HEK293T (cell line): Measurements from ENCODE around the gene TXLNG.

Experiments used
- CTCF ChIA-PET: fragments of 350-600 bp; formaldehyde crosslinking; extraction: SDS; loops from one replicate; lab custom pipeline; 2021; ENCODE audit warnings: antibody characterized with exemption, inconsistent platforms; lab: Yijun Ruan, JAX
- POLR2A ChIA-PET: fragments of 350-600 bp; formaldehyde crosslinking; extraction: SDS; loops from one replicate; lab custom pipeline; 2020; ENCODE audit warnings: antibody characterized with exemption, inconsistent platforms; lab: Yijun Ruan, JAX
- DNase-seq: peaks from one replicate; pipeline ENCODE4 v3.0.0; 2012; ENCODE audit warnings: mixed read lengths; ENCODE audit errors: extremely low spot score
- ARNT ChIP-seq: fragments of 450-650 bp; IDR thresholded peaks from 2 replicates; pipeline ENCODE4 v1.6.1; 2017; ENCODE audit warnings: mild to moderate bottlenecking
- BHLHE40 ChIP-seq: fragments of 450-650 bp; IDR thresholded peaks from 2 replicates; pipeline ENCODE4 v1.6.1; 2016; ENCODE audit warnings: mild to moderate bottlenecking, moderate library complexity, borderline replicate concordance
- CTBP1 ChIP-seq: fragments of 450-650 bp; IDR thresholded peaks from 2 replicates; pipeline ENCODE4 v1.6.1; 2016; ENCODE audit warnings: borderline replicate concordance
- ELF4 ChIP-seq: fragments of 450-650 bp; IDR thresholded peaks from 2 replicates; pipeline ENCODE4 v1.6.1; 2017; ENCODE audit warnings: antibody characterized with exemption
- FOXA1 ChIP-seq: fragments of 450-650 bp; IDR thresholded peaks from 2 replicates; pipeline ENCODE4 v1.6.1; 2016; ENCODE audit warnings: mild to moderate bottlenecking
- FOXK2 ChIP-seq: fragments of 450-650 bp; IDR thresholded peaks from 2 replicates; pipeline ENCODE4 v1.6.1; 2016; ENCODE audit warnings: mild to moderate bottlenecking
- FOXM1 ChIP-seq: fragments of 450-650 bp; IDR thresholded peaks from 2 replicates; pipeline ENCODE4 v1.6.1; 2017; ENCODE audit warnings: mild to moderate bottlenecking, borderline replicate concordance
- HDGF ChIP-seq: fragments of 450-650 bp; IDR thresholded peaks from 2 replicates; pipeline ENCODE4 v1.6.1; 2017; ENCODE audit warnings: antibody characterized with exemption, borderline replicate concordance
- L3MBTL2 ChIP-seq: fragments of 450-650 bp; conservative IDR thresholded peaks from 2 replicates; pipeline ENCODE4 v1.6.1; 2016; ENCODE audit warnings: mild to moderate bottlenecking
- LEF1 ChIP-seq: fragments of 450-650 bp; IDR thresholded peaks from 2 replicates; pipeline ENCODE4 v1.6.1; 2017; ENCODE audit warnings: mild to moderate bottlenecking, borderline replicate concordance
- NFRKB ChIP-seq: fragments of 450-650 bp; IDR thresholded peaks from 2 replicates; pipeline ENCODE4 v1.6.1; 2016; ENCODE audit warnings: mild to moderate bottlenecking, moderate library complexity
- SP1 ChIP-seq: fragments of 450-650 bp; IDR thresholded peaks from 2 replicates; pipeline ENCODE4 v1.6.1; 2017
- SUZ12 ChIP-seq: fragments of 450-650 bp; IDR thresholded peaks from 2 replicates; pipeline ENCODE4 v1.6.1; 2016; ENCODE audit warnings: mild to moderate bottlenecking
- TARDBP ChIP-seq: fragments of 450-650 bp; IDR thresholded peaks from 2 replicates; pipeline ENCODE4 v1.6.1; 2016
- ZNF384 ChIP-seq: fragments of 450-650 bp; IDR thresholded peaks from 2 replicates; pipeline ENCODE4 v1.6.1; 2016
- TF ChIP-seq, protein P1 (sequence below): fragments of 450-650 bp; IDR thresholded peaks from 2 replicates; pipeline ENCODE4 v1.6.1; 2016

Gene TXLNG

DNA sequence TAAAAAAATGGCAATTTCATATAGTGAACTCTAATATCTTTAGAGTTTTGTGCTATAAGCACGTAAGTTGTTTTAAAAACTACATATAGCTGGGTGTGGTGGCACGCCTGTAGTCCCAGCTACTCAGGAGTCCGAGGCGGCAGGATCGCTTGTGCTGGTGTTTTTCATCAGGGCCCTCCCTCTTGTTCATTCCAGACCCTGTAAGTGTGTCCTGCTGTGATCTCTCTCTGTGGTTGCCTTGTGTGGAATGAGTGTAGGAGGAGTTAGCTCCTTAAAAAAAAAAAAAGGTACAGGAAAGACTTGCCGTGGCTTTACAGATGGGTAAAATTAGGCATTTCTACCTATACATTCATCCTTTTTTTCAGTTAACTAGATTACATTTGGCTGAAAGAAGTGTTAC lies 48.5 kb downstream of the TXLNG start:
- no peak for DNase-seq
- ChIA-PET POLR2A (no interaction called here), CTCF (interaction anchor here (0.6 kb wide), 1 partner anchor 45 kb away, joined by 5 read pairs; no protein-coding TSS in a partner anchor)
- TF ChIP-seq SP1 (no peak), BHLHE40 (no peak), ZNF384 (no peak), FOXM1 (no peak), ARNT (no peak), LEF1 (no peak), TARDBP (no peak), ELF4 (no peak), FOXA1 (no peak), L3MBTL2 (no peak), FOXK2 (no peak), CTBP1 (no peak), HDGF (no peak), SUZ12 (no peak), NFRKB (no peak)
- TF ChIP-seq, protein P1, sequence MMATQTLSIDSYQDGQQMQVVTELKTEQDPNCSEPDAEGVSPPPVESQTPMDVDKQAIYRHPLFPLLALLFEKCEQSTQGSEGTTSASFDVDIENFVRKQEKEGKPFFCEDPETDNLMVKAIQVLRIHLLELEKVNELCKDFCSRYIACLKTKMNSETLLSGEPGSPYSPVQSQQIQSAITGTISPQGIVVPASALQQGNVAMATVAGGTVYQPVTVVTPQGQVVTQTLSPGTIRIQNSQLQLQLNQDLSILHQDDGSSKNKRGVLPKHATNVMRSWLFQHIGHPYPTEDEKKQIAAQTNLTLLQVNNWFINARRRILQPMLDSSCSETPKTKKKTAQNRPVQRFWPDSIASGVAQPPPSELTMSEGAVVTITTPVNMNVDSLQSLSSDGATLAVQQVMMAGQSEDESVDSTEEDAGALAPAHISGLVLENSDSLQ, result no peak

DNA sequence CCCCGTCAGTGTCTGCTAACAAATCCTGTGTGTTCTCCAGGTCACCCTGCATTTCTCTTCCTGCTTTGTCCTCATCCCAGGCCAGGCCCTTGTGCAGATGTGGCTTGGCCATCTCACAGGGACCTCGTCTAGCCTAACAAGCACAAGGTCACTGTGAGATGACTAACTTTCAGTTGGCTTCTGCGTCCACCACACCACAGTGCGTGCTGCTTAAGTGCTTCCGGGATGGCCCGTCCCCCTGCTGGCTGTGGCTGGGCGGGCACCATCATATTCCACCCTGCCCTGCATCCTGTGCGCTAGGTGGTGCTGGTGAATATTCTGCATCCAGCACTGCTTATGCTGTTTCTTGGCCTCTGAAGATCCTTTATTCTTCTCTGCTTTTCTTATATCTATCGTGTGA lies 50.1 kb downstream of the TXLNG start:
- ChIA-PET POLR2A (no interaction called here), CTCF (no interaction called here)
- peak; percentile 53 for DNase-seq
- TF ChIP-seq SUZ12, result no peak
- TF ChIP-seq NFRKB, result no peak
- TF ChIP-seq TARDBP, result no peak
- TF ChIP-seq FOXA1, result no peak
- no peak for TF ChIP-seq ELF4
- TF ChIP-seq BHLHE40, result no peak
- TF ChIP-seq HDGF, result no peak
- TF ChIP-seq ARNT, result no peak
- no peak for TF ChIP-seq FOXK2
- no peak for TF ChIP-seq FOXM1
- TF ChIP-seq ZNF384, result no peak

DNA sequence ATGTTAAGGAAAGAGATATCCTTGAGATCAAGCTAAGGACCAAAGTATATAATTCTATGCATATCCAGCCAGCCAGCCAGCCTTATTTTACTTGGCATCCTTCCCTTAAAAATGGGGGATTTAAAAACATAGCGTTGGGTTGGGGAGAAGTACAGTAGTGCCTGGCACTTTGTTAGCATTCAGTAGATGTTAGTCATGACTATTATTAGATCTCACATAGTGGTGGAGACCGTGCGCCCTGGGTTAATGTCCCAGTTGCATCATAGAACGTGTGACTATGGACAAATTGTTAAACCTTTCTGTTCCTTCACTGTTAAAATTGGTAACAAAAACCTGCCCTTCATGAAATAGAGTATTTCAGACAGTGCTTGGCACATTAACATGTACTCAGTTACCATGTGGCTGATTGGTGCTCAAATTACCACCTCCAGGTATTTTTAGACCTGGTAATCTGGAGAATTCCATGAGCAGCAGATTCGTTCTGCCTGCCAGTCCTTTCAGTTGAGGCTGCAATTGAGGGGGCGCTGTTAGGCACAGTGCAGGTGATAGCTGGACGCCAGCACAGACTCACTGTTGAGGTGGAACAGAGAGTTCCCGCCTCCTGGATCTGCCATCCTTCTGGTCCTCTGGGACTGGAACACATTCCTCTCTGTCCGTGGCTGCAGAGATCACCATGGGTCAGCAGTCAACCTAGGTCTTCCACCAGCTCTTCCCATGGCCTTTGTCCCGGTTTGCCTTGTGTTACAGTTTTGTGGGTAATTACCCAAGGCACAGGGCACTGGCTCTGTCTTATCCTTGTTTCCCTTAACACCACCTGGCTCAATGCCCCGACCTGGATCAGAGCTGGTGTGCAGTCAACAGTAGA lies 52.2 kb downstream of the TXLNG start:
- DNase-seq, result no peak
- POLR2A ChIA-PET, result no interaction called here
- TF ChIP-seq L3MBTL2 (no peak), SUZ12 (no peak), BHLHE40 (no peak), FOXA1 (no peak), HDGF (no peak), FOXK2 (no peak), LEF1 (no peak), NFRKB (no peak), TARDBP (no peak), SP1 (no peak), FOXM1 (no peak), CTBP1 (no peak), ARNT (no peak), ELF4 (no peak), ZNF384 (no peak)
- TF ChIP-seq, protein P1, result no peak
- CTCF ChIA-PET, result interaction anchor here (1.1 kb wide), 1 partner anchor 54 kb away, joined by 3 read pairs; no protein-coding TSS in a partner anchor

DNA sequence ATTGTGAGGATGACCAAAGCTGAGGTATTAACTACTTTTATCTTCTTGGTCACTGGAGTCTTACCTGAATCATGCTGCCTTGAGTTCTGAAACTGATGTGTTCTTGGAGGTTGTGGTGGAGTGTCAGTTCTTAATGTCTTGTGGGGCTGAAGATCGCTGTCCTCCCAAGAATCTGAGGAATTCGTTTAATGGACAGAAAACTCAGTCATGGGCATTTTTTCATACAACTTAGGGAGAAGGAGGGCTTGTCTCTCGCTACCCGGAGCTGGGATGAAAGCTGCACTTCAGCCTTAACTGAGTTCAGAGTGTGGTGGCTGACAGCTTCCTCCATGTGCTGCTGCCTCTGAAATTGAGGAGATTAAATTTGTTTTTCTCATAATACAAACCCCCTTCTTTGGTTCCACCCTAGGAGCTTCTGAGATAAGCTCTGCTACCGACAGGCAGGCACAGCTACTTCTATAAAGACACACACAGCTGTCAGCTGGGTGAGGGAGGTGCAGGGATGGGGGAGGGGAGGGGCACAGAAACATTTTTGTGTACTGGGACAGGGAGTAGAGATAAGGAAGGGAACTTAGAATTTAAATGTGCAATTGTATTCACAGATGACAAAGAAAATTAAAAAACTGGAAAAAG lies 53.1 kb downstream of the TXLNG start:
- DNase-seq, result no peak
- POLR2A ChIA-PET, result no interaction called here
- TF ChIP-seq FOXA1 (no peak), ELF4 (no peak), ARNT (no peak), SP1 (no peak), ZNF384 (no peak), HDGF (no peak), FOXM1 (no peak), SUZ12 (no peak), CTBP1 (no peak), LEF1 (no peak), BHLHE40 (no peak), NFRKB (no peak), FOXK2 (no peak), TARDBP (no peak), L3MBTL2 (no peak)
- TF ChIP-seq, protein P1, result no peak
- CTCF ChIA-PET, result interaction anchor here (1.1 to 2.1 kb wide), 3 partner anchors 13 to 53 kb away, joined by 3 to 6 read pairs (median 5); no protein-coding TSS in a partner anchor

DNA sequence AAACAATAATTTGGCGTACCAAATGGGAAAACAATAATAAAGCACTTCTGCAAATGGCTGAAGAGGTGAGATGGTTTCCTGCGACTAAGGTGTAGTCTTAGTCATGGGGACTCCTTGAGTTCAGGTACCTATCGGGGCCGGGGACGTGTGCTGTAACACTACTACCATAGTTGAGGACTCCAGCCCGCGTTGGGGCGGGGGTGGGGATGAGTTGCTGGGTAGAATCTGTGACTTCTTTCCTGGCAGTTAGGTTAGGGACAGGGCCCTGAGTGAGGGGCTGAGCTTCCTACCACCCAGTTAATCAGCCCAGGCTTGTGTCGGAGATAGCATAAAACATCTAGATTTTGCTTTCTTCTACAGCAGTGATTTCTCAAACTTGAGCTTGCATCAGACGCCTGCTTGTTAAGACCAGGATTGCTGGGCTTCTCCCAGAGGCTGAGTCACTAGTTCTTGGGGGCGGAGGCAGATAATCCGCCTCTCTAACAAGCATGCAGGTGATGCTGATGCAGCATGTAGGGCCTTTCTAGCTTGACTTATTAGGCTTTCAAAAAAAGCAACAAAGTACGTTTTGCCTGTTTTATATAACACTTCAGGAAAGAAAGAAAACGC lies 53.7 kb downstream of the TXLNG start:
- no peak for TF ChIP-seq FOXM1
- TF ChIP-seq SUZ12, result no peak
- TF ChIP-seq NFRKB, result no peak
- TF ChIP-seq ELF4, result no peak
- TF ChIP-seq FOXK2, result no peak
- TF ChIP-seq ZNF384, result no peak
- TF ChIP-seq FOXA1, result no peak
- TF ChIP-seq CTBP1, result no peak
- no peak for TF ChIP-seq SP1
- TF ChIP-seq LEF1, result no peak
- POLR2A ChIA-PET, result no interaction called here
- no peak for DNase-seq
- CTCF ChIA-PET, result interaction anchor here (1.1 to 2.1 kb wide), 3 partner anchors 14 to 53 kb away, joined by 3 to 6 read pairs (median 5); no protein-coding TSS in a partner anchor
